ENCODE measurements around the gene FNDC3B. TPM values are rescaled to one million over a fixed set of nuclear protein-coding genes. Genes with fewer than 3 reads are reported as not detected.

FNDC3B gene
- total RNA-seq, 1 experiment from 2014 or later, result 149 TPM

GRCh38 chr3:172216911-172217310 is 177.5 kb downstream of the FNDC3B start:
- peaks cover 8% of the 10 kb centered on the region for H3K36me3 Mint-ChIP-seq (ENCODE audit: insufficient read depth, unreplicated experiment)
- H3K27me3 Mint-ChIP-seq (ENCODE audit: insufficient read depth, unreplicated experiment), result no peaks in the 10 kb centered on the region
- peaks cover 59% of the 10 kb centered on the region for H3K4me1 Mint-ChIP-seq (ENCODE audit: insufficient read depth, unreplicated experiment)
- CTCF ChIA-PET, result interaction anchor here (0.5 to 0.7 kb wide), 3 partner anchors 9 to 307 kb away, joined by 3 read pairs; no protein-coding TSS in a partner anchor
- TF ChIP-seq, protein P1, sequence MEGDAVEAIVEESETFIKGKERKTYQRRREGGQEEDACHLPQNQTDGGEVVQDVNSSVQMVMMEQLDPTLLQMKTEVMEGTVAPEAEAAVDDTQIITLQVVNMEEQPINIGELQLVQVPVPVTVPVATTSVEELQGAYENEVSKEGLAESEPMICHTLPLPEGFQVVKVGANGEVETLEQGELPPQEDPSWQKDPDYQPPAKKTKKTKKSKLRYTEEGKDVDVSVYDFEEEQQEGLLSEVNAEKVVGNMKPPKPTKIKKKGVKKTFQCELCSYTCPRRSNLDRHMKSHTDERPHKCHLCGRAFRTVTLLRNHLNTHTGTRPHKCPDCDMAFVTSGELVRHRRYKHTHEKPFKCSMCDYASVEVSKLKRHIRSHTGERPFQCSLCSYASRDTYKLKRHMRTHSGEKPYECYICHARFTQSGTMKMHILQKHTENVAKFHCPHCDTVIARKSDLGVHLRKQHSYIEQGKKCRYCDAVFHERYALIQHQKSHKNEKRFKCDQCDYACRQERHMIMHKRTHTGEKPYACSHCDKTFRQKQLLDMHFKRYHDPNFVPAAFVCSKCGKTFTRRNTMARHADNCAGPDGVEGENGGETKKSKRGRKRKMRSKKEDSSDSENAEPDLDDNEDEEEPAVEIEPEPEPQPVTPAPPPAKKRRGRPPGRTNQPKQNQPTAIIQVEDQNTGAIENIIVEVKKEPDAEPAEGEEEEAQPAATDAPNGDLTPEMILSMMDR (IDR thresholded peaks at IDR 0.05; ENCODE audit: unreplicated experiment), result no peak
- POLR2A ChIA-PET, result interaction anchor here (0.8 to 1.6 kb wide), 4 partner anchors 9 to 176 kb away, joined by 3 to 5 read pairs (median 4); no protein-coding TSS in a partner anchor
- no TSS peak for BruUV-seq (replicated peaks)
- DNase-seq (ENCODE audit: unreplicated experiment), result no peak
- no peaks in the 10 kb centered on the region for H3K9me3 Mint-ChIP-seq (ENCODE audit: unreplicated experiment)
- peak overlapping the region; percentile 78 for H3K27ac Mint-ChIP-seq (ENCODE audit: low read depth, unreplicated experiment)
- no peak overlapping the region for H3K4me3 Mint-ChIP-seq (ENCODE audit: unreplicated experiment)
- intact Hi-C loops (cut with micrococcal nuclease), result no loop called here

DNA sequence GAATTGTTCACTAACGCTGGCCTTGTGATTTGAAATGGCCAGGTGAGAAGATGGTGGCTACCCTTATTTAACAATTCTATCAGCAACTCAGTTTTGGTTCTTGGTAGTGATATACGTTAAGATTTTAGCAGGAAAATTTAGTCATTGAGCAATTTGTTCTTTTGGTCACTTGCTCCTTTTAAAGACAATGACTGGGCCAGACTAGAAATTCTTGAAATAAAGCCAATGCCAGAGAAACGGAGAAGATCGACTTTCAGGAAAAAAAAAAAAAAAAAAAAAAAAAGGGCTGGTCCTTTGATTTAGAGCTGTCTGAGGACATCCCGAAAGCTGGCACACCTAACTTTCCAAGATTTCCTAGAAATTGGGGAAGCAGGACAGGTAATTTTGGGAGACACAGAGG is 178.5 kb downstream of the FNDC3B start:
- no TSS peak for BruUV-seq (replicated peaks)
- ChIA-PET CTCF (interaction anchor here (0.6 to 0.7 kb wide), 7 partner anchors 10 to 1389 kb away, joined by 3 to 5 read pairs (median 3); no protein-coding TSS in a partner anchor), POLR2A (interaction anchor here (0.6 to 1.6 kb wide), 8 partner anchors 9 to 177 kb away, joined by 3 to 7 read pairs (median 3); no protein-coding TSS in a partner anchor)
- Mint-ChIP-seq H3K36me3 (ENCODE audit: insufficient read depth, unreplicated experiment) (peaks cover 5% of the 10 kb centered on the region), H3K27me3 (ENCODE audit: insufficient read depth, unreplicated experiment) (no peaks in the 10 kb centered on the region), H3K4me1 (ENCODE audit: insufficient read depth, unreplicated experiment) (peaks cover 56% of the 10 kb centered on the region), H3K27ac (ENCODE audit: low read depth, unreplicated experiment) (peak overlapping the region; percentile 78), H3K4me3 (ENCODE audit: unreplicated experiment) (no peak overlapping the region), H3K9me3 (ENCODE audit: unreplicated experiment) (no peaks in the 10 kb centered on the region)
- intact Hi-C loops (cut with micrococcal nuclease), result no loop called here
- TF ChIP-seq, protein P1 (IDR thresholded peaks at IDR 0.05; ENCODE audit: unreplicated experiment), result no peak
- peak; percentile 72 for DNase-seq (ENCODE audit: unreplicated experiment)

DNA sequence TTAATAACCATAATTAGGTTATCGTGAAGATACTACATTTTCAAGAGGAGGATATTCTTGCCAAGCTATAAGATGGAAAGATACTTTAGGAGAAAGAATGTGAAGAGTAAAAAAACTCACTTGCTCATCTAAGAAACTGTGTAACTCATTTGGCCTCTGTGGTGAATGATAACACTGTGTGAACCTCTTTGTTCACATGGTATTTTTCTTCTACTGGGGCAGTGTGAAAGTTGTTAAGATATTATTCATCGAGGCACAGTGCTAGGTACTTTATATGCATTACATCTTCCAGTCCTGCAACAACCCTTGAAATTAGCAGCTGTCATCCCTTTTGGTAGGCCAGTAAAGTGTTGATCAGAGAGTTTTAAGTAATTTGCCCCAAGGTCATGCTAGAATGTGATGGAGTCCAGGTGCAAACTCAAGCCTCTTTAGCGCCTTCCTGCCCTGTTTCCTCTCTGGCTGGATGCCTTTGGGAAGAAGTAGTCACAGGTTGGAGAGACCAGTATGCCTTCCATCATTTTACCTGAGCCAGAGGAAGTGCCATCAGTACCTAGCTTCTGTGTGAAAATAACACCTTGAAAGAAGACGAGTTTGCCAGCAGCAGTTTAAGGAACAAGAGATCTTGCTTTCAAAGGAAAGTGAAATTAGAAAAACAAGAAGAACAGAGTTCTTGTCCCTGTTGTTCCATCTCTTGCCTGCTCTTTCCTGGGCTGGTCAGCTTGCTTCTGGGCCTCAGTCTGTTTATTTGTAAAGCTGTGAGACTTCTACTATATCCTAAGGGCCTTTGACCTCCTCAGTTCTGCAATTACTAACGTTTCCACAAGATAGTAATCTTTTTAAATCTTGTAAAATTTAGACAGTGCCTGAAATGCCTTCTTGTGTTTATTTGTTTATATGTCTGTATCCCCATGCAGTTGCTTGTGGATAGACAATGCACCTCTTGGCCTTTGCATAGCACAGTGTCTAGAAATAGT is 179.3 kb downstream of the FNDC3B start:
- ChIA-PET POLR2A (interaction anchor here (0.9 to 1.4 kb wide), 4 partner anchors 8 to 79 kb away, joined by 3 to 7 read pairs (median 4); no protein-coding TSS in a partner anchor), CTCF (interaction anchor here (0.6 to 0.7 kb wide), 5 partner anchors 20 to 533 kb away, joined by 3 to 5 read pairs (median 4); no protein-coding TSS in a partner anchor)
- TF ChIP-seq, protein P1 (IDR thresholded peaks at IDR 0.05; ENCODE audit: unreplicated experiment), result no peak
- H3K4me1 Mint-ChIP-seq (ENCODE audit: insufficient read depth, unreplicated experiment), result peaks cover 51% of the 10 kb centered on the region
- no TSS peak for BruUV-seq (replicated peaks)
- no peak overlapping the region for H3K4me3 Mint-ChIP-seq (ENCODE audit: unreplicated experiment)
- H3K9me3 Mint-ChIP-seq (ENCODE audit: unreplicated experiment), result no peaks in the 10 kb centered on the region
- DNase-seq (ENCODE audit: unreplicated experiment), result no peak
- intact Hi-C loops (cut with micrococcal nuclease), result no loop called here
- no peaks in the 10 kb centered on the region for H3K27me3 Mint-ChIP-seq (ENCODE audit: insufficient read depth, unreplicated experiment)
- H3K36me3 Mint-ChIP-seq (ENCODE audit: insufficient read depth, unreplicated experiment), result no peaks in the 10 kb centered on the region
- peak overlapping the region; percentile 78 for H3K27ac Mint-ChIP-seq (ENCODE audit: low read depth, unreplicated experiment)

DNA sequence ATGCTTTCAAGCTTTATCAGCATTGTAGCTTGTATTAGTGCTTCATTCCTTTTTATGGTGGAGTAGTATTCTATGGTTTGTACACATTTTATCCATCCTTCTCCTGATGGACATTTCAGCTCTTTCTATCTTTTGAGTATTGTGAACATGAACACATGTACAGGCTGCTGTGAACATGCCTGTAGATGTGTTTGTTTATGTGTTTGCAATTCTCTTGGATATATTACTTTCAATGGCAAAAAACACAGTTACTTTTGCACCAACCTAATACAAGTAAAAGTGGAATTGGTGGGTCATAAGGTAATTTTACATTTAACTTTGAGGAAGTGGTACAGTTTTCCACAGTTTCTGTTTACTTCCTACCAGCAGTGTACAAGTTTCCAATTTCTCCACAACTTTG is 180.4 kb downstream of the FNDC3B start:
- H3K9me3 Mint-ChIP-seq (ENCODE audit: unreplicated experiment), result no peaks in the 10 kb centered on the region
- no peaks in the 10 kb centered on the region for H3K27me3 Mint-ChIP-seq (ENCODE audit: insufficient read depth, unreplicated experiment)
- TF ChIP-seq, protein P1 (IDR thresholded peaks at IDR 0.05; ENCODE audit: unreplicated experiment), result no peak
- POLR2A ChIA-PET, result interaction anchor here (1.4 kb wide), 1 partner anchor 80 kb away, joined by 4 read pairs; no protein-coding TSS in a partner anchor
- H3K4me1 Mint-ChIP-seq (ENCODE audit: insufficient read depth, unreplicated experiment), result peaks cover 44% of the 10 kb centered on the region
- intact Hi-C loops (cut with micrococcal nuclease), result loop anchor here (5.0 kb wide), 1 partner anchor 87 kb away; no protein-coding TSS in a partner anchor
- no TSS peak for BruUV-seq (replicated peaks)
- no peak for DNase-seq (ENCODE audit: unreplicated experiment)
- H3K4me3 Mint-ChIP-seq (ENCODE audit: unreplicated experiment), result no peak overlapping the region
- CTCF ChIA-PET, result no interaction called here
- H3K36me3 Mint-ChIP-seq (ENCODE audit: insufficient read depth, unreplicated experiment), result no peaks in the 10 kb centered on the region
- no peak overlapping the region for H3K27ac Mint-ChIP-seq (ENCODE audit: low read depth, unreplicated experiment)
